Right lobe of liver (tissue), 4 donors: Measurements from ENCODE around the gene PPOX.
A peak's percentile ranks its signal among the peaks of the same experiment; 100 is the strongest.

Source experiments
- POLR2A ChIP-seq: fragments of 450-650 bp; IDR thresholded peaks from one replicate; pipeline ENCODE4 v1.6.1; 2017; ENCODE audit warnings: antibody characterized with exemption, mild to moderate bottlenecking
- TF ChIP-seq, protein P1 (sequence below), 4 donors: fragments of 200-600 bp in 3 of 4; fragments of 450-650 bp in 1 of 4; IDR thresholded peaks; one replicate each; pipeline versions ENCODE4 v1.5.1 to v1.8.0; 2016 to 2022; ENCODE audit warnings: antibody characterized with exemption in 4 of 4, mild to moderate bottlenecking in 2 of 4
- donor health status: DM: no; HTN: no; CAD: no.
- donor health status: DM: no; HTN: no; CAD: no.
- donor health status: DM: no; HTN: yes; CAD: no.

DNA sequence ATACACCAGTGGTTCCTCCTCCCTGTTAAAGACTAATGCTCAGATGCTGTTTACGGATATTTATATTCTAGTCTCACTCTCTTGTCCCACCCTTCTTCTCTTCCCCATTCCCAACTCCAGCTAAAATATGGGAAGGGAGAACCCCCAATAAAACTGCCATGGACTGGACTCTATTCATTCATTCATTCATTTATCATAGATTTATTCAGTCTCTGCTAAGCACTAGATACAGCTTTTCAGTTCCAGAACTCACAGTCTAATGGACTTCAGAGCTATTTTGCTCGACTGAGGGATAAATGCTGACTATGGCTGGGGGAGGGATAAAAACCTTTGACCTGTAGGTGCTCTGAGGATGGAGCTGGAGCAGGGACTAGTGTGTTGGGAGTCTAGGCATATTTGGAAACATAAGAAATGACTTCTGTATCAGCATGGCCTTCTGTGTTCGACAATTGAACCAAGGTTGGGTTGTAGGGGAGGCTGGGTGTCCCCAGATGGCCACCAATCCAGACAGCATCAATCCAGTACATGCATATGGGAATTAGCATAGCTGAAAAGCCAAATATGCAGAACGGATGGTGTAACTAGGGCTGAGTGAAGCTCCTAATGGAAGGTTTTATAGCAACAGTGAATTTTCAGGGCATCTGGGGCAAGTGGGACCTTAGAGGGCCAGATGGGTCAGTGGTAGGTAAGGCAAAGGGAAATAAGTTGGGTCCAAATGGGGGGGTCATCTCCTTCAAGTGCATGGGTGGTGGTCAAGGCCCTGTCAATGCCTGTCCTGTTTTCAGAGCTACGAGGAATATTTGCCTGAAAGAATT lies 53.1 kb downstream of the PPOX start:
- TF ChIP-seq POLR2A: peak; percentile 0
- TF ChIP-seq, protein P1, sequence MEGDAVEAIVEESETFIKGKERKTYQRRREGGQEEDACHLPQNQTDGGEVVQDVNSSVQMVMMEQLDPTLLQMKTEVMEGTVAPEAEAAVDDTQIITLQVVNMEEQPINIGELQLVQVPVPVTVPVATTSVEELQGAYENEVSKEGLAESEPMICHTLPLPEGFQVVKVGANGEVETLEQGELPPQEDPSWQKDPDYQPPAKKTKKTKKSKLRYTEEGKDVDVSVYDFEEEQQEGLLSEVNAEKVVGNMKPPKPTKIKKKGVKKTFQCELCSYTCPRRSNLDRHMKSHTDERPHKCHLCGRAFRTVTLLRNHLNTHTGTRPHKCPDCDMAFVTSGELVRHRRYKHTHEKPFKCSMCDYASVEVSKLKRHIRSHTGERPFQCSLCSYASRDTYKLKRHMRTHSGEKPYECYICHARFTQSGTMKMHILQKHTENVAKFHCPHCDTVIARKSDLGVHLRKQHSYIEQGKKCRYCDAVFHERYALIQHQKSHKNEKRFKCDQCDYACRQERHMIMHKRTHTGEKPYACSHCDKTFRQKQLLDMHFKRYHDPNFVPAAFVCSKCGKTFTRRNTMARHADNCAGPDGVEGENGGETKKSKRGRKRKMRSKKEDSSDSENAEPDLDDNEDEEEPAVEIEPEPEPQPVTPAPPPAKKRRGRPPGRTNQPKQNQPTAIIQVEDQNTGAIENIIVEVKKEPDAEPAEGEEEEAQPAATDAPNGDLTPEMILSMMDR (IDR thresholded peaks at IDR 0.05): no peak
